Measurements from ENCODE around the gene RHOBTB1. TPM values are rescaled to one million over a fixed set of nuclear protein-coding genes. Genes with fewer than 3 reads are reported as not detected.

Gene RHOBTB1
- total RNA-seq, 1 donor, result 15.8 TPM

DNA sequence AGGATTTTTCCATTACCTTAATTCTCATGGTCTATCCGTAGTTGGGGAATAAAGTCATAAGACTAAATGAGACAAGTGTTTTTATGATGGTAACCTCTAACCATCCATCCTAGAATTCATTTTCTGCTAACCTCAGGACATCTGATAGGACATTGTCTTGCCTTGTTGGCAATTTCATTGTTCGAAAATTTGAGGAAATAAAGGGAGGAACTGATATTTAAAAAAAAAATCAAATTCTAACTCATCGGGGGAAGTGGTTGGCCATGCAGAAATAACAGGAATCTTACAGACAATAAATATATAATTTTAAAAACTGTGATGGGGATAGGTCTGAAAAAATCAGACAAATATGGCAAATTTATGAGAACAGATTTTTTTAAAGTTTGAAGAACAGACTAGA, 21.7 kb upstream of the RHOBTB1 start:
- TF ChIP-seq, protein P1, sequence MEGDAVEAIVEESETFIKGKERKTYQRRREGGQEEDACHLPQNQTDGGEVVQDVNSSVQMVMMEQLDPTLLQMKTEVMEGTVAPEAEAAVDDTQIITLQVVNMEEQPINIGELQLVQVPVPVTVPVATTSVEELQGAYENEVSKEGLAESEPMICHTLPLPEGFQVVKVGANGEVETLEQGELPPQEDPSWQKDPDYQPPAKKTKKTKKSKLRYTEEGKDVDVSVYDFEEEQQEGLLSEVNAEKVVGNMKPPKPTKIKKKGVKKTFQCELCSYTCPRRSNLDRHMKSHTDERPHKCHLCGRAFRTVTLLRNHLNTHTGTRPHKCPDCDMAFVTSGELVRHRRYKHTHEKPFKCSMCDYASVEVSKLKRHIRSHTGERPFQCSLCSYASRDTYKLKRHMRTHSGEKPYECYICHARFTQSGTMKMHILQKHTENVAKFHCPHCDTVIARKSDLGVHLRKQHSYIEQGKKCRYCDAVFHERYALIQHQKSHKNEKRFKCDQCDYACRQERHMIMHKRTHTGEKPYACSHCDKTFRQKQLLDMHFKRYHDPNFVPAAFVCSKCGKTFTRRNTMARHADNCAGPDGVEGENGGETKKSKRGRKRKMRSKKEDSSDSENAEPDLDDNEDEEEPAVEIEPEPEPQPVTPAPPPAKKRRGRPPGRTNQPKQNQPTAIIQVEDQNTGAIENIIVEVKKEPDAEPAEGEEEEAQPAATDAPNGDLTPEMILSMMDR (IDR thresholded peaks at IDR 0.05; ENCODE audit: insufficient read depth, low read length), result no peak
- DNase-seq (ENCODE audit: low read depth), result no peak
- H3K4me3 ChIP-seq (ENCODE audit: low read depth, low read length), result no peak overlapping the region

DNA sequence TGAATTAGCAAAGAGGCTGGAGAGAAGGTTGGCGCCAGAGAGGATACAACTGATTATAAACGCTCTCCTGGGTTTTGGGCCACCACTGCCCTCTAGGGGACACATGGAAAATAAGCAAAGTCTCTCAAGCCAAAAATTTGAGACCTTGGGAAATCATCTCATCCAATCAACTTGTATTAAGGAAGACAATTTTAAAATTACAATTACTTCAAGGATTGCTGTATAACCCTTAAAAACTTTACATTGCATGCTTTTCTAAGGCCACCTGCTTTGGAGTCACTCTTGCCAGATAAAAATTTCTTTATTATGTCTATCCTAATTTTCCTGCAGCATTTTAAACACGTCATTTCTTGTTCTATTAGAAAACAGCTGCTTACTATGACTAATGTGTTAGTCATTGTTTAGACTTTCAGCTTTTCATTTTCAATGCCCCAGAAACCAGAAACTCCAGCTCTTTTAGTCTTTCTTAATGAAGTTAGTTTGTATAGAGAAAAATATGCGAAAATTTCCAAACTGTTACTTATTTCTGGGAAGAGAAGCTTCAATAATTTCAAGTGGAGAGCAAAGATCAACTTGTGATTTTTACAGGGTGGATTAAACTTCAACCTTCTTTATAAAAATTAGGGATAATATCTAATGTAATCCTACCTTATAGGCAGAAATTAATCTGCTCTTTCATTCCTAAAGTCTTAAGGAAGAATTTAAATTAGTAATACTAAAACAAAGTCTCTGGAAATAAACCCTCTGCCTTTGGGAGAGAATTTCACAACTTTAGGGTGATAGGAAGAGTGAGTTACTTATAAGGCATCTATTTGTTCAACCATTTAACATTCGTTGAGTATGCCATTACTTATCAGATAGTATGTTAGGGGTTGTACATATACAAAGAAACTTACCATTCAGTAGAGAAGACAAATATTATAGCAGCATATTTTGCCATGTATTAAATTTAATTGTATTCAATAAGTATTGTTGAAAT, 20.6 kb upstream of the RHOBTB1 start:
- no peak overlapping the region for H3K4me3 ChIP-seq (ENCODE audit: low read depth, low read length)
- DNase-seq (ENCODE audit: low read depth), result peak; percentile 88
- TF ChIP-seq, protein P1 (IDR thresholded peaks at IDR 0.05; ENCODE audit: insufficient read depth, low read length), result peak; percentile 82

DNA sequence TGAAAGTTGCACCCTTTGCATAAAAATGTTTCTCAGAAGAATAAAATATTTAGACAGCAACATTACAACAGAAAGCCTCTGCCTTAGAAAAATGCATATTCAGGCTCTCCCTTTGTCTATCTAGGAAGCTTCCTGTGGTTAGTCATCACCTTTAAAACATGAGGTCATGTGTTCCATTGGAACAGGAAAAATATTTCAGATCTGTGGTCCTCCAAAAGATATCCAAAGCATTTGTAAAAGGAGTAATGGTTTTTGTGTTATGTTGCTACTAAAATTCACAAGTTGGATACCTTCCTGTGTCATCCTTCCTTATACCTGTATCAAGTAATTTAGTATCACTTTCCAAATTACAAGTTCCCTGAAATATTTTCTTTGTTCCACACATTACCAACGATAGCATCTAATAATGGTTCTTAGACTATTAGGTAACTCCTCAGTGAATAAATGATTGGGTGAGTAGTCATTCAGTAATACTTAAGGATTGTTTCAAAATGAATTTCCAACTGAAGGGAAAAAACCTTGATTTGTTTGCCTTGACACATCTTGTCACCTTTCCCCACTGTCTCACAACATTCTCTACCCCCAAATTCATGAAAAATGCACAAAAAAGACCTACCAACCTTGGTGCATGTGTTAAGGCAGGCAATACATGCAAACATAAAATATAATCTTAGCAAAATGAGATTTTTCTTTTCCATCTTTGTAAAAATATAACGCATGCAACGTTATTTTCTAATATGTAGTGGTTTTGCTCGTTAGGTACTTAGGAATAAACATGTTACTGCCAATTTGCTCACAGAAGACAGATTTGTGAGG, 19.7 kb upstream of the RHOBTB1 start:
- DNase-seq (ENCODE audit: low read depth), result peak; percentile 74
- TF ChIP-seq, protein P1 (IDR thresholded peaks at IDR 0.05; ENCODE audit: insufficient read depth, low read length), result no peak
- no peak overlapping the region for H3K4me3 ChIP-seq (ENCODE audit: low read depth, low read length)

DNA sequence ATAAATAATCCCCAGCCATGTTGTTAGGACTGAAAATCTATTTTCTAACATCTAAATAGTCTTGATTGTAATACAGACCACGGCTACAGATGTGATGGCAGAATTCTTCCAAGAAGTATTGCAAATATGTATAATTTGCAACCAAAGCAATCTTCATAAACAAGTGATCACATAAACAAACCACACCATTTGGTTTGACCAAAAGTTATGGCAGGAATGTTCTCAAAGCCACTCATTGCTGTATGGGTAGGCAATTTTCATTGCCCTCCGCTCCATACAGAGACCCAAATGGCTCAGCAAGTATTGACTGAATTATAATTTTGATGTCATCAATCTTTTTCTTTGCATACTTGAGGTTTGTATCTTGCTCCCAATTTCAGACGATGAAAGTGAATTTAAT, 19.0 kb upstream of the RHOBTB1 start:
- no peak overlapping the region for H3K4me3 ChIP-seq (ENCODE audit: low read depth, low read length)
- DNase-seq (ENCODE audit: low read depth), result no peak

DNA sequence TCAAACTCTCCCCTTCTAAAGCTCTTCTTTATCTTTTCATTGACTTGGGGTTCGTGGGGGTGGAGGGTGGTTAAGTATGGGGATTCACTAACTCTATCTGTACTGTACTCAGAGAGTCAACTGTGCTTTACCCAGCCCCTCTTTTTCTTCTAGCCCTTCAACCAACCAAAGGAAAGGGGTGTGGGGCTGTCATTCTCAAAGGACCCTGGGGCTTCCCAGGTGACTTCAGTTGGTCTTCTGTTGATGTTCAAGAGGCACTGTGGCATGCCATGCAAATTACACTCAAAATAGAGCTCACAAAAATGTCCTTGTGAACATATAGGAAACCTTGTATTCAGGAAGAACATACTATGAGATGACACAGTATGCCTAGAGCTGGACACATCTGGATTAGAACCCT, 16.9 kb upstream of the RHOBTB1 start:
- TF ChIP-seq, protein P1 (IDR thresholded peaks at IDR 0.05; ENCODE audit: insufficient read depth, low read length), result no peak
- H3K4me3 ChIP-seq (ENCODE audit: low read depth, low read length), result no peak overlapping the region
- DNase-seq (ENCODE audit: low read depth), result no peak

More for the DNA sequence above, 19.0 kb upstream of the RHOBTB1 start:
- TF ChIP-seq, protein P1 (IDR thresholded peaks at IDR 0.05; ENCODE audit: insufficient read depth, low read length), result no peak

DNA sequence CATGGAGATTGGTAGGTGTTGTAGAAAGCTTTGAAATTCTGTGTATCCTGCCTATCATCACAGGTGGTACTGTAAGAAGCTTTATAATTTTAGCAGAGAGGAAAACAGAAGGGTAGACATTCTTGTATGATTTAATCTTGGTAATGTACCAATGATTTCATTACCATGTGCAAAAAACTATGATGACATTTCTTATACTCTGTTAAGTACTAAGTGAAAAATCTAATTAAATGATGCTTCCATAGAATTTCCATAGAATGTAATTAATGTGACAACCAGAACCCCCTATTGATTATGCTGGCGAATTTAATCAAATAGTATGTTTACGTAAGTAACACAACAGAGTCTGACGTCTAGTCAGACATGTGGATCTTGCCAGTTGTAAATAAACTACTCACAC, 16.0 kb upstream of the RHOBTB1 start:
- H3K4me3 ChIP-seq (ENCODE audit: low read depth, low read length), result no peak overlapping the region
- TF ChIP-seq, protein P1 (IDR thresholded peaks at IDR 0.05; ENCODE audit: insufficient read depth, low read length), result no peak
- DNase-seq (ENCODE audit: low read depth), result no peak
